Kidney (tissue), 14 donors: ENCODE data around the gene SNX18. TPM values are rescaled to one million over a fixed set of nuclear protein-coding genes. Genes with fewer than 3 reads are reported as not detected.

Experiments used
- DNase-seq, 5 donors: peaks; one replicate each; pipeline ENCODE4 v3.0.0-alpha.2; 2013 to 2020
- FAIRE-seq: peaks from 2 replicates; lab custom pipeline; 2012; peaks lifted over from hg19 to GRCh38; lab: Jason Lieb, UNC
- H3K27ac ChIP-seq, 2 donors: one replicate each; pipeline ENCODE4 v1.7.0; 2013; ENCODE audit warnings: low read depth in 2 of 2, low read length in 2 of 2, inconsistent platforms in 1 of 2
- H3K27me3 ChIP-seq: one replicate; pipeline ENCODE4 v1.7.1; 2013; ENCODE audit warnings: low read length, inconsistent platforms; ENCODE audit not compliant: control insufficient read depth, insufficient read depth
- H3K36me3 ChIP-seq, 3 donors: one replicate each; pipeline versions ENCODE4 v1.7.0 to v1.7.1; 2013; ENCODE audit warnings: low read length in 3 of 3, control low read depth in 1 of 3, inconsistent platforms in 1 of 3; ENCODE audit not compliant: insufficient read depth in 3 of 3, control insufficient read depth in 2 of 3
- H3K4me1 ChIP-seq, 3 donors: one replicate each; pipeline versions ENCODE4 v1.7.0 to v1.7.1; 2013; ENCODE audit warnings: low read length in 3 of 3, inconsistent platforms in 1 of 3, low read depth in 1 of 3; ENCODE audit not compliant: control insufficient read depth in 2 of 3, insufficient read depth in 2 of 3
- H3K4me3 ChIP-seq, 3 donors: one replicate each; pipeline versions ENCODE4 v1.7.0 to v1.8.1; 2013; ENCODE audit warnings: low read length in 3 of 3, control low read depth in 1 of 3, inconsistent platforms in 1 of 3
- H3K9ac ChIP-seq, 3 donors: one replicate each; pipeline versions ENCODE4 v1.7.0 to v1.7.1; 2013; ENCODE audit warnings: low read length in 3 of 3, control low read depth in 1 of 3, inconsistent platforms in 1 of 3
- H3K9me3 ChIP-seq, 3 donors: one replicate each; pipeline versions ENCODE4 v1.7.0 to v1.7.1; 2013; ENCODE audit warnings: low read length in 3 of 3, control low read depth in 1 of 3, inconsistent platforms in 1 of 3; ENCODE audit not compliant: control insufficient read depth in 2 of 3, insufficient read depth in 1 of 3
- CTCF ChIP-seq: IDR thresholded peaks from 3 replicates; pipeline ENCODE4 v1.5.1; 2012; ENCODE audit warnings: mild to moderate bottlenecking, moderate library complexity, borderline replicate concordance; ENCODE audit not compliant: insufficient read depth; ENCODE audit errors: extremely low read depth
- intact Hi-C: fragments of 100-400 bp; cut with DNase I; formaldehyde crosslinking; loops from one replicate; pipeline ENCODE4 v1.11.1; 2022
- polyA plus RNA-seq: library from polyadenylated mRNA; stranded (reverse); fragments of 350-450 nt; fragmentation: Illumina TruSeq; extraction: RNeasy Lipid Tissue Mini Kit (QIAGEN cat#74804); gene quantifications from one replicate; pipeline ENCODE4 v1.2.3, GENCODE V29; 2014; ENCODE audit warnings: low read depth, low replicate concordance; ENCODE audit not compliant: insufficient read depth
- total RNA-seq: library from RNA; stranded (reverse); fragmentation: NEBNext Ultra II Directional; extraction: Animal tissue kit (Norgen Biotek cat#: 25700); gene quantifications from one replicate; pipeline ENCODE4 v1.2.1, GENCODE V29; 2021
- donor health status: control.
- donor health status: control.
- donor health status: control.
- donor health status: control.
- donor health status: control.
- donor health status: DM: yes; HTN: yes; CAD: no.
- donor health status: Normal renal cell carcinoma (clear cell type).

Gene SNX18
- total and polyA plus RNA-seq, 2 donors from 2014 or later: 10.4 to 40.5 TPM

GRCh38 chr5:54551926-54552325 is 34.4 kb downstream of the SNX18 start:
- H3K4me3 ChIP-seq: no peak overlapping the region
- TF ChIP-seq CTCF: no peak
- no peaks in the 10 kb centered on the region for H3K27me3 ChIP-seq
- H3K27ac ChIP-seq: no peak overlapping the region
- H3K4me1 ChIP-seq: peaks cover 0 to 8% (median 0%) of the 10 kb centered on the region in 3 donors
- peaks cover 0 to 4% (median 0%) of the 10 kb centered on the region in 3 donors for H3K36me3 ChIP-seq
- DNase-seq (no peak), FAIRE-seq (no peak)
- intact Hi-C loops: no loop called here
- H3K9me3 ChIP-seq: no peaks in the 10 kb centered on the region
- H3K9ac ChIP-seq: no peak overlapping the region

GRCh38 chr5:54552446-54552845 is 34.9 kb downstream of the SNX18 start:
- H3K4me3 ChIP-seq: no peak overlapping the region
- DNase-seq (no peak), FAIRE-seq (no peak)
- intact Hi-C loops: no loop called here
- TF ChIP-seq CTCF: no peak
- H3K36me3 ChIP-seq: peaks cover 0 to 4% (median 0%) of the 10 kb centered on the region in 3 donors
- peaks cover 0 to 6% (median 0%) of the 10 kb centered on the region in 3 donors for H3K4me1 ChIP-seq
- H3K27me3 ChIP-seq: no peaks in the 10 kb centered on the region
- H3K9me3 ChIP-seq: no peaks in the 10 kb centered on the region
- H3K9ac ChIP-seq: no peak overlapping the region
- H3K27ac ChIP-seq: no peak overlapping the region

- FAIRE-seq: no peak
- TF ChIP-seq CTCF: no peak
- H3K4me1 ChIP-seq: peaks cover 0 to 3% (median 0%) of the 10 kb centered on the region in 3 donors
- no peak overlapping the region for H3K4me3 ChIP-seq
- H3K36me3 ChIP-seq: peaks cover 0 to 4% (median 0%) of the 10 kb centered on the region in 3 donors
- no peak for DNase-seq
- H3K27me3 ChIP-seq: no peaks in the 10 kb centered on the region
- no peak overlapping the region for H3K27ac ChIP-seq
- H3K9me3 ChIP-seq: no peaks in the 10 kb centered on the region
- intact Hi-C loops: no loop called here
- no peak overlapping the region for H3K9ac ChIP-seq
Measured at GRCh38 chr5:54553659-54554207, 36.2 kb downstream of the SNX18 start.
